ENCODE data around the gene MAPK1IP1L. TPM values are rescaled to one million over a fixed set of nuclear protein-coding genes. Genes with fewer than 3 reads are reported as not detected.

The MAPK1IP1L gene
- total RNA-seq (2022; extraction: Qiagen RNA extraction; ENCODE audit: low read depth): 96.3 to 118 TPM (median 103 TPM) in 5 replicates

GRCh38 chr14:55051423-55052268 is at the start of gene MAPK1IP1L:
Gene MAPK1IP1L (plus strand): TSS chr14:55051647. CDS start chr14:55061684, 10,037 bp downstream.

GRCh38 chr14:55026793-55027561 is 24.5 kb upstream of the MAPK1IP1L start, which contains the start of the genes SOCS4 and WDHD1:
Gene SOCS4 (plus strand): TSS chr14:55027236. CDS start chr14:55043042, 15,806 bp downstream.
Gene WDHD1 (minus strand): TSS chr14:55027099. CDS start chr14:55026787, 312 bp downstream.

Other genes starting within 250 kb of the MAPK1IP1L start
- 3.5 to 3.8 TPM (median 3.7 TPM) in 5 replicates for gene GCH1, start 148.8 kb upstream of the MAPK1IP1L start, total RNA-seq (2022; extraction: Qiagen RNA extraction; ENCODE audit: low read depth)
- 9.9 to 14.1 TPM (median 13.0 TPM) in 5 replicates for gene WDHD1, start 24.5 kb upstream of the MAPK1IP1L start, total RNA-seq (2022; extraction: Qiagen RNA extraction; ENCODE audit: low read depth)
- 7.5 to 10.3 TPM (median 8.8 TPM) in 5 replicates for gene SOCS4, start 24.4 kb upstream of the MAPK1IP1L start, total RNA-seq (2022; extraction: Qiagen RNA extraction; ENCODE audit: low read depth)
- 159 to 192 TPM (median 186 TPM) in 5 replicates for gene LGALS3, start 77.6 kb downstream of the MAPK1IP1L start, total RNA-seq (2022; extraction: Qiagen RNA extraction; ENCODE audit: low read depth)
- gene DLGAP5, start 139.9 kb downstream of the MAPK1IP1L start, total RNA-seq (2022; extraction: Qiagen RNA extraction; ENCODE audit: low read depth): 29.2 to 43.9 TPM (median 34.9 TPM) in 5 replicates
- gene FBXO34, start 219.8 kb downstream of the MAPK1IP1L start, total RNA-seq (2022; extraction: Qiagen RNA extraction; ENCODE audit: low read depth): 12.5 to 17.0 TPM (median 15.1 TPM) in 5 replicates